Measurements from ENCODE around the gene DCTN4. TPM values are rescaled to one million over a fixed set of nuclear protein-coding genes. Genes with fewer than 3 reads are reported as not detected.
"Not testable (repeated sequence)": the region's sequence is repeated elsewhere in the genome, so short reads cannot be mapped to it uniquely, and the experiment has no call there.

DCTN4 gene
- 10 to 100 TPM; 37.3 to 41.9 TPM for total RNA-seq

DNA sequence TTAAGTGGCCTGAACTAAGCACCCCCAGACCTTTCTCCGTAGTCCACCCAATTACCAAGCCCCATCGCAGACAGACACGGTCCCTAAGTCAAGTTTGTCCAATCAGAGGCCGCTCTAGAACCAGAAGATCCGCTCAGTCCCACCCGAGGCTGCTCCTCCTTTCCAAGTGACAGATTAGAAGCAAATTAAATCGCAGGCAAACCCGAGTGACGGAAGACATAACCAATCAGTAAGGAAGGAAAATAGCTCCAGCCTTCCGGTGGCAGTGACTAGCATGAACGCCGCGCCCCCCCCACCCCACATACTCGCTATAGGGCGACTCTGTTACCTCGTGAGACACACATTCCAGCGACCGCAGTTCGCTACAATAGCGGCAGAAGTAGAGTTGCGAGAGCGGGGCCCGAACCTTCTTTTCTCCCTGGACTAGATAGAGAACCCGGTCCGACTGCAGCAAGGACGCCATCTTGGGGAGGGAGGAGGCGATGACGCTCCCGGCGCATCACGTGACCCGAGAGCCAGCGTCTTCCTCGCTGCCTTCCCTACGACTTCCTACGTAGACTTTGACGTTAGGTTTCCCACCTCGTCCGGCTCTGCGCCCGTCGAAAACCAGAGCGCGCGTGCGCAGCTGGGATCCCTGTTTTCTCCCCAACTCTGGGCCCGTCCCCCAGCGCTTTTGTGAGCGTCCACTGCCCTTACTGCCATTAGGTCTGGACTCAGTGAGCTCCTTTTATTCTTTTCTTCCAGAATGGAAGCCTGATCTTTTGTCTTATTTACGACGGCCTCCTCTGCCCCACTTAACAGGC lies at the start of gene DCTN4:
Gene DCTN4, minus strand, starts transcription at position 487 of the 803 bp plus-strand sequence. Its CDS starts 24 bp downstream, at position 463.
- Mint-ChIP-seq H3K27ac (no peak within 1 kb of the TSS), H3K4me1 (peaks cover 18% of the 10 kb centered on the region), H3K27me3 (no peaks in the 10 kb centered on the region), H3K9me3 (no peaks in the 10 kb centered on the region), H3K36me3 (ENCODE audit: low read depth) (peaks cover 36% of the 10 kb centered on the region), H3K4me3 (no peak within 1 kb of the TSS)
- peak; percentile 96 for ATAC-seq (replicated peaks)

DNA sequence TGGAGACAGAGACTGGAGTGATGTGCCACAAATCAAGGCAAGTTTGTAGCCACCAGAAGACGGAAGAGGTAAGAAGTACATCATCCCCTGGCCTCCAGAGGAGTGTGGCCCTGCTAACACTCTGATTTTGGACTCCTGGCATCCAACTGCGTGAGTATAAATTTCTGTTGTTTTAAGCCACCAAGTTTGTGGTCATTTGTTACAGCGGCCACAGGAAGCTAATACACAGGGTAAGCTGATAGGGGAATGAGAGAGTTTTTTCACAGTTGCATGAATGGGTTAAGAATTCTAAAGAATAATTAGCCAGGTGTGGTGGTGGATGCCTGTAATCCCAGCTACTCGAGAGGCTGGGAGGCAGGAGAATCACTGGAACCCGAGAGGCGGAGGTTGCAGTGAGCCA lies 45.6 kb upstream of the DCTN4 start:
- ATAC-seq (replicated peaks): no peak
- Mint-ChIP-seq H3K27ac (no peak overlapping the region), H3K4me3 (no peak overlapping the region), H3K27me3 (no peaks in the 10 kb centered on the region), H3K4me1 (no peaks in the 10 kb centered on the region), H3K36me3 (ENCODE audit: low read depth) (no peaks in the 10 kb centered on the region), H3K9me3 (peaks cover 5% of the 10 kb centered on the region)

- ATAC-seq (replicated peaks): peak; percentile 34
- H3K9me3 Mint-ChIP-seq: peaks cover 5% of the 10 kb centered on the region
Observed at GRCh38 chr5:150801117-150801927, 42.5 kb upstream of the DCTN4 start.

DNA sequence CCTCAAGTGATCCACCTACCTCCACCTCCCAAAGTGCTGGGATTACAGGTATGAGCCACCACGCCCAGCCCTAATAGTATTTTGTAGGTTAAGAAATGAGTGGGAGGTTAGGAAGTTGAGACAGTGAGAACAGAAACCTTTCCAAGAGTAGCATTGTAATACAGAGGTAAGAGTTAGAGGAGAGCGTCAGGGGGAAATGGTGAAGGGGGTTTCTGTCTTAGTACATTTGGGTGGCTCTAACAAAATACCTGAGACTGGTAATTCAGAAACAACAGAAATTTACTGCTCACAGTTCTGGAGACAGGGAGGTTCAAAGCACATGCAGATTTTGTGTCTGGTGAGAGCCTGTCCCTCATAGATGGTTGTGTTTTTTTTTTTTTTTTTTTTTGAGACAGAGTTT lies 38.6 kb upstream of the DCTN4 start:
- Mint-ChIP-seq H3K4me1 (no peaks in the 10 kb centered on the region), H3K4me3 (no peak overlapping the region), H3K27ac (no peak overlapping the region), H3K27me3 (no peaks in the 10 kb centered on the region), H3K36me3 (ENCODE audit: low read depth) (peaks cover 8% of the 10 kb centered on the region), H3K9me3 (no peaks in the 10 kb centered on the region)
- peak; percentile 62 for ATAC-seq (replicated peaks)

More at GRCh38 chr5:150801117-150801927, 42.5 kb upstream of the DCTN4 start:
- Mint-ChIP-seq H3K4me3 (no peak overlapping the region), H3K27me3 (no peaks in the 10 kb centered on the region), H3K36me3 (ENCODE audit: low read depth) (peaks cover 5% of the 10 kb centered on the region), H3K4me1 (no peaks in the 10 kb centered on the region), H3K27ac (no peak overlapping the region)

- peaks cover 7% of the 10 kb centered on the region for H3K4me1 Mint-ChIP-seq
- H3K36me3 Mint-ChIP-seq (ENCODE audit: low read depth): peaks cover 8% of the 10 kb centered on the region
- no peak overlapping the region for H3K27ac Mint-ChIP-seq
- H3K27me3 Mint-ChIP-seq: no peaks in the 10 kb centered on the region
- H3K4me3 Mint-ChIP-seq: no peak overlapping the region
- no peaks in the 10 kb centered on the region for H3K9me3 Mint-ChIP-seq
- ATAC-seq (replicated peaks): no peak
Observed at GRCh38 chr5:150794927-150795326, 36.1 kb upstream of the DCTN4 start.

DNA sequence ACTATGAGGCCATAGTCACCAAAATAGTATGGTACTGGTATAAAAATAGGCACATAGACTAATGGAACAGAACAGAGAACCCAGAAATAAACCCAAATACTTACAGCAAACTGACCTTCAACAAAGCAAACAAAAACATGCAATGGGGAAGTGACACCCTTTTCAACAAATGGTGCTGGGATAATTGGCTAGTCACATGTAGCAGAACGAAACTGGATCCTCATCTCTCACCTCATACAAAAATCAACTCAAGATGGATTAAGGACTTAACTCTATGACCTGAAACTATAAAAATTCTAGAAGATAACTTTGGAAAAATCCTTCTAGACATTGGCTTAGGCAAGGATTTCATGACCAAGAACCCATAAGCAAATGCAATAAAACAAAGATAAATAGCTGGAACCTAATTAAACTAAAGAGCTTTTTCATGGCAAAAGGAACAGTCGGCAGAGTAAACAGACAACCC lies 34.6 kb upstream of the DCTN4 start:
- H3K4me1 Mint-ChIP-seq: peaks cover 18% of the 10 kb centered on the region
- not testable (repeated sequence) for ATAC-seq (replicated peaks); H3K27me3 Mint-ChIP-seq; H3K9me3 Mint-ChIP-seq; H3K4me3 Mint-ChIP-seq; H3K27ac Mint-ChIP-seq; H3K36me3 Mint-ChIP-seq (ENCODE audit: low read depth)

- Mint-ChIP-seq H3K9me3 (no peaks in the 10 kb centered on the region), H3K27ac (peak overlapping the region; percentile 81), H3K36me3 (ENCODE audit: low read depth) (peaks cover 4% of the 10 kb centered on the region), H3K4me1 (peaks cover 28% of the 10 kb centered on the region), H3K27me3 (no peaks in the 10 kb centered on the region), H3K4me3 (peak overlapping the region; percentile 74)
- ATAC-seq (replicated peaks): no peak
Observed at GRCh38 chr5:150791536-150791935, 32.7 kb upstream of the DCTN4 start.

DNA sequence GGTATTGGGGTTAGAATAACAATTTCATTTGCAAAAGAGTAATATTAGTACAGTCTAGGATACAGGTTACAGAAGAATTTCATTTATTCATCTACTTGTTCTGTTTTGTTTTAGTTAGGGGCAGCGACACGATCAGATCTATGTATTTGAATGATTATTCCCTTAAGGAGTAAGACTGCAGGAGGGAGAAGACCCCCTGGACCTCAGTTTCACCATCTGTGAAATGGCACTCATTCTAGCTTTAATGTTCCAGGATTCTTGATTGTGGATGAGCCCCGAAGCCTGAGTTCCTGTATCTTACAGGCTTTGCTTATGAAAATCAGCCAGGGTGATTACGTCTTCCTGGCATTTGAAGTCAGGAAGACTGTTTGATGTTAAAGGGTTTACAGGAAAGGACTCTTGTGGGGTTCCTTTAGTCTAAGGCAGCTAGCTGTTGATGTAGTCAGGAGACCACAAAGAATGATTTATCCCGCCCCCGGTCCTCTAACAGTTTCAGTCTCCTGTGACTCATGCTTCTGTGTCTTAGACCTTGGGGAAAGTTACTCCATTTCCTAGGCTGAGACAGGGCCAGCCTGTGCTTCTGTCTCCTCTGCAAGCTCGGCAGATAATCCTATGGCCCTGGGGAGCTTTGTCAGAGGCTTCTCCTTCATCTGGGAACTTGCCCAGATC lies 31.3 kb upstream of the DCTN4 start:
- Mint-ChIP-seq H3K36me3 (ENCODE audit: low read depth) (no peaks in the 10 kb centered on the region), H3K4me1 (peaks cover 28% of the 10 kb centered on the region), H3K27me3 (no peaks in the 10 kb centered on the region), H3K9me3 (no peaks in the 10 kb centered on the region), H3K4me3 (peak overlapping the region; percentile 74), H3K27ac (peak overlapping the region; percentile 81)
- ATAC-seq (replicated peaks): peak; percentile 99

DNA sequence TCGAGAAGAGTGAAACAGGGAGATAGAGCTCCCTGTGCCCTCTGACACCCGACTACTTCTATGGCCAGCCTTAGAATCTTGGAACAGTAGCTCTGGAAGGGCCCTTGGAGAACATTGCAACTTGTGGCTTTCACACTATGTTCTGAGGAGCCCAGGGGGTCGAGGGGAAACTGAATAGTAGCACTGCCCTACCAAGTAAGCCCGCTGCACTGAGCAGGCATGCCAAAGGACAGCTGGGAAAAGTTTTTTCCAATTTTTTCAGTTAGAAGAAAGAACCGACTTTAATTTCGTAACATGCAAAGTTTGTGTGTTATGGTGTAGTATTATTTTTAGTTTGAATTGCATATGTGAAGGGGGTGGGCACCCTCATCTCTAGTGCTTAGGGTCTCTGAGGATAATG lies 30.6 kb upstream of the DCTN4 start:
- no peak for ATAC-seq (replicated peaks)
- Mint-ChIP-seq H3K27ac (peak overlapping the region; percentile 81), H3K9me3 (no peaks in the 10 kb centered on the region), H3K4me1 (peaks cover 31% of the 10 kb centered on the region), H3K4me3 (peak overlapping the region; percentile 74), H3K27me3 (no peaks in the 10 kb centered on the region), H3K36me3 (ENCODE audit: low read depth) (no peaks in the 10 kb centered on the region)

DNA sequence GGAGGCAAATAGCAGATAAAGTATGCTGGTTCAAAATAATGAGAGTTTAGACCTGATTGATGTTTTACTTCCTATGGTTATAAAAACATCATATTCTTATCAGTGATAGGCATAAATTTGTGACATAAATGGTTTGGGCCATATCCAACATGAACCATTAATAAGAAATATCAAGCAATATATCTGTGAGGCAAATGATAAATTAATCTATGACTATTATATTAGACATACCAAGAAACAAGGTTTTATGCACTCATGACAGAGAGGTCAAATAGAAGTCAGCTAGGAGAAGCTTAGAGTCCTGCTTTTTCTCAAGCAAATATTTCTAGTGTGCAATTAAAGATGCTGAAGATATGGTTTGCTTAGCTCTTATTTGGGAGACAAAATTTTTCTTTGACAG lies 30.2 kb upstream of the DCTN4 start:
- no peak for ATAC-seq (replicated peaks)
- no peaks in the 10 kb centered on the region for H3K27me3 Mint-ChIP-seq
- H3K36me3 Mint-ChIP-seq (ENCODE audit: low read depth): no peaks in the 10 kb centered on the region
- H3K4me3 Mint-ChIP-seq: peak overlapping the region; percentile 74
- H3K9me3 Mint-ChIP-seq: no peaks in the 10 kb centered on the region
- H3K27ac Mint-ChIP-seq: peak overlapping the region; percentile 81
- peaks cover 36% of the 10 kb centered on the region for H3K4me1 Mint-ChIP-seq

- Mint-ChIP-seq H3K27me3 (no peaks in the 10 kb centered on the region), H3K4me1 (peaks cover 46% of the 10 kb centered on the region), H3K4me3 (peak overlapping the region; percentile 56), H3K36me3 (ENCODE audit: low read depth) (no peaks in the 10 kb centered on the region), H3K27ac (peak overlapping the region; percentile 75), H3K9me3 (peaks cover 2% of the 10 kb centered on the region)
- ATAC-seq (replicated peaks): no peak
Observed at GRCh38 chr5:150787656-150788055, 28.8 kb upstream of the DCTN4 start.

DNA sequence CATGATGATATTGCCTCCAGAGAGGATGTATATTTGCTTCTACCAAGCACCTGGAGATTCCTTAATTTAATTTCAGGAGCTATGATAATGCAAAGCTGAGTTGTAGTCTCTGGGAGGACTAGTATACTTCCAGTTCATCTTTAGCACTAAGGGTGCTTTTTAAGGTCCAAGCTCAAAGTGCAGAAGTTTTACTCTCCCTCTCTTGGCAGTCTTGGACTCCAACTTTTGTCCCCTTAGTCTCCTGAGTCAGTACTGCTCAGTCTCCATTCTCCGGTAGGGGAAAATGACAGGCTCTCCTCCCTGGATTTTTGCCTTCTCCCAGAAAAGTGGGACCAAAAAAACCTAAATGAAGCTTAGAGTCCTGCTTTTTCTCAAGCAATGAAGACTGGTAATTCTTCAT lies 28.1 kb upstream of the DCTN4 start:
- ATAC-seq (replicated peaks): no peak
- H3K27me3 Mint-ChIP-seq: no peaks in the 10 kb centered on the region
- H3K9me3 Mint-ChIP-seq: peaks cover 3% of the 10 kb centered on the region
- no peaks in the 10 kb centered on the region for H3K36me3 Mint-ChIP-seq (ENCODE audit: low read depth)
- H3K27ac Mint-ChIP-seq: peak overlapping the region; percentile 75
- peak overlapping the region; percentile 56 for H3K4me3 Mint-ChIP-seq
- H3K4me1 Mint-ChIP-seq: peaks cover 53% of the 10 kb centered on the region

DNA sequence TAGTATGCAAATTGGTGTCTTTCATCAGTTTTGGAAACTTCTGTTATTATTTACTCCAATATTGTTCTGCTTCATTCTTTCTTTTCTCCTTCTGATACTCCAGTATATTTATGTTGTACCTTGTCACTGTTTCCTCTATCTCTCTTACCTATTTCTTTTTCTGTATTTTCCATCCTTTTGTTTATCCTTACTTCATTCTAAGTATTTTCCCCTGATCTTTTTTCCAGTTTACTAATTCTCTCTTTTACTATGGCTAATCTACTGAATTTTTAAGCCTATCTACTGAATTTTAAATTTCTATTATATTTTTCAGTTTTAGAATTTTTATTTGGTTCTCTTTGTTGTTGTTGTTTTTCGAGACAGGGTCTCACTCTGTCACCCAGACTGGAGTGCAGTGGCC lies 27.1 kb upstream of the DCTN4 start:
- Mint-ChIP-seq H3K9me3 (peaks cover 3% of the 10 kb centered on the region), H3K4me3 (peak overlapping the region; percentile 92), H3K36me3 (ENCODE audit: low read depth) (no peaks in the 10 kb centered on the region), H3K27ac (peak overlapping the region; percentile 98), H3K27me3 (no peaks in the 10 kb centered on the region), H3K4me1 (peaks cover 59% of the 10 kb centered on the region)
- ATAC-seq (replicated peaks): no peak

DNA sequence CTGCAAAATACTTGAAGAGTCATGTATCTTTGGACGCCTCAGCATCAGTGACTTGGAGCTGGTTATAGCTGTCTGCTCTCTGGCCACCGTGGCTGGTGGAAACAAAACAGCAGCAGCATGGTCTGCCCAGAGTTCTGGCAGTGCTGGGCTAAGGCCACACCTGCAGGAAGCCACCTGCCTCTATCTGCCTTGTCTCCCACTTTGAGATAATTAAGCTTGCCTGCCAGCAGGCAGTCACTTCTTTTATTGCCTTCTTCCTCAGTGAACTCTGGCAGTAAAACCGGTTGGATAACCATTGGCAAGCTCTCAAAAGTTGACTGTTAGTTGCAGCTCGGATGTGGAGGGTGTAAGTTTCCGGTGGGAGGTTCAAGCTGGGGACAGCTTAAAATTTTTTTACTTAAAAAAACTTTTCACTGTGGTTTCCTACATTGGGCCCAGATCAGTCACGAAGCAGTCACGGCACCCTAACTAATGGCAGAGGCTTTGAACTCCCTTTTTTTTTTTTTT lies 24.7 kb upstream of the DCTN4 start:
- H3K27me3 Mint-ChIP-seq: no peaks in the 10 kb centered on the region
- peaks cover 46% of the 10 kb centered on the region for H3K4me1 Mint-ChIP-seq
- peak; percentile 68 for ATAC-seq (replicated peaks)
- peaks cover 3% of the 10 kb centered on the region for H3K9me3 Mint-ChIP-seq
- H3K36me3 Mint-ChIP-seq (ENCODE audit: low read depth): no peaks in the 10 kb centered on the region
- H3K4me3 Mint-ChIP-seq: peak overlapping the region; percentile 92
- peak overlapping the region; percentile 98 for H3K27ac Mint-ChIP-seq
